ENCODE measurements around the gene TRIM17.

The TRIM17 gene

DNA sequence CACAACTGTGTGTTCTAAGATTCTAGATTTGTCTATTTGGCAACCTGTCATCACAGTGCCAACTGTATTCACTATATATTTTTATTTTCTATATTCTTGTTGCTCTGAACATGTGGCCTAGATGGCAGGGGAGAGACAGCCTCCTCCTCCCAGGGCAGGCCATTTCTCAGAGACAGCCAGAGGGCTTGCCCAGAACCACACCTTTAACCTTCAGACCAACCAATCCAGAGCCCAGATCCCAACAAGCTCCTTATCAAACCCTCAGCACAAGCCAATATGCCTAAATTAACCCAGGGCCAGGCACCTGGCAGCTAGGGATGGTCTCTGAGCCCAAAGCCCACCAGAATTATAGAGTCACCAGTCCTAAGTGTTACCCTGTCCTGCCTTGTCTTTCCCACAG lies 29.3 kb downstream of the TRIM17 start:
- peaks cover 3% of the 10 kb centered on the region; the same call in 1 of the 2 replicates for H3K36me3 ChIP-seq (ENCODE audit: insufficient read depth, low read length)
- H3K9me3 ChIP-seq (ENCODE audit: low read length): no peaks in the 10 kb centered on the region
- H3K9me2 ChIP-seq (ENCODE audit: low read depth, low read length): no peaks in the 10 kb centered on the region
- no peaks in the 10 kb centered on the region for H3K79me2 ChIP-seq (ENCODE audit: insufficient read depth, low read length)
- no peak overlapping the region for H3K9ac ChIP-seq (ENCODE audit: low read length)
- no peak for TF ChIP-seq EZH2 (IDR thresholded peaks at IDR 0.05; ENCODE audit: borderline replicate concordance, low read length)
- TF ChIP-seq, protein P1, sequence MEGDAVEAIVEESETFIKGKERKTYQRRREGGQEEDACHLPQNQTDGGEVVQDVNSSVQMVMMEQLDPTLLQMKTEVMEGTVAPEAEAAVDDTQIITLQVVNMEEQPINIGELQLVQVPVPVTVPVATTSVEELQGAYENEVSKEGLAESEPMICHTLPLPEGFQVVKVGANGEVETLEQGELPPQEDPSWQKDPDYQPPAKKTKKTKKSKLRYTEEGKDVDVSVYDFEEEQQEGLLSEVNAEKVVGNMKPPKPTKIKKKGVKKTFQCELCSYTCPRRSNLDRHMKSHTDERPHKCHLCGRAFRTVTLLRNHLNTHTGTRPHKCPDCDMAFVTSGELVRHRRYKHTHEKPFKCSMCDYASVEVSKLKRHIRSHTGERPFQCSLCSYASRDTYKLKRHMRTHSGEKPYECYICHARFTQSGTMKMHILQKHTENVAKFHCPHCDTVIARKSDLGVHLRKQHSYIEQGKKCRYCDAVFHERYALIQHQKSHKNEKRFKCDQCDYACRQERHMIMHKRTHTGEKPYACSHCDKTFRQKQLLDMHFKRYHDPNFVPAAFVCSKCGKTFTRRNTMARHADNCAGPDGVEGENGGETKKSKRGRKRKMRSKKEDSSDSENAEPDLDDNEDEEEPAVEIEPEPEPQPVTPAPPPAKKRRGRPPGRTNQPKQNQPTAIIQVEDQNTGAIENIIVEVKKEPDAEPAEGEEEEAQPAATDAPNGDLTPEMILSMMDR (IDR thresholded peaks at IDR 0.05; ENCODE audit: low read length): no peak
- H3F3A ChIP-seq (ENCODE audit: insufficient read depth, low read length): no peaks in the 10 kb centered on the region
- H3K27me3 ChIP-seq (ENCODE audit: insufficient read depth, low read length): peaks cover 3% of the 10 kb centered on the region; the same call in 1 of the 2 replicates
- no peaks in the 10 kb centered on the region for H4K20me1 ChIP-seq (ENCODE audit: insufficient read depth, low read length)
- no peak overlapping the region for H3K4me2 ChIP-seq (ENCODE audit: low read length)
- no peak overlapping the region for H3K27ac ChIP-seq (ENCODE audit: low read depth, low read length, poor library complexity, severe bottlenecking)
- no peak overlapping the region for H3K4me3 ChIP-seq (ENCODE audit: low read depth, low read length, poor library complexity, severe bottlenecking)
- H3K4me1 ChIP-seq (ENCODE audit: insufficient read depth, low read length, severe bottlenecking): no peaks in the 10 kb centered on the region
- H2AFZ ChIP-seq (ENCODE audit: low read length): no peak overlapping the region

DNA sequence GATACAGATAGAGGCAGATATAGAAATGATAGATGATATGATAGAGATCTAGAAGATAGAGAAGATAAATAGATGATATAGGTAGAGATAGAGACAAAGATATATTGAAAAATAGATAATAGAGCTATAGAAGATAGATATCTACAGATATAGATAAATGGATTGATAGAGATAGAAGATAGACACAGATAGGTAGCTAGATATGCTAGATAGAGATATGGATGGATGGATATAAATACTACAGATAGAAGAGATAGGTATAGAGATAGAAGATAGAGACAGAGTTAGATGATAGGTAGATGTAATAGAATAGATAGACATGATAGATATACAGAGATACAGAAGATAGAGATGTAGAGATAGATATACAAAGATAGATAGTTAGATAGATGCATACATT lies 31.4 kb downstream of the TRIM17 start:
- no peaks in the 10 kb centered on the region for H3K36me3 ChIP-seq (ENCODE audit: insufficient read depth, low read length)

DNA sequence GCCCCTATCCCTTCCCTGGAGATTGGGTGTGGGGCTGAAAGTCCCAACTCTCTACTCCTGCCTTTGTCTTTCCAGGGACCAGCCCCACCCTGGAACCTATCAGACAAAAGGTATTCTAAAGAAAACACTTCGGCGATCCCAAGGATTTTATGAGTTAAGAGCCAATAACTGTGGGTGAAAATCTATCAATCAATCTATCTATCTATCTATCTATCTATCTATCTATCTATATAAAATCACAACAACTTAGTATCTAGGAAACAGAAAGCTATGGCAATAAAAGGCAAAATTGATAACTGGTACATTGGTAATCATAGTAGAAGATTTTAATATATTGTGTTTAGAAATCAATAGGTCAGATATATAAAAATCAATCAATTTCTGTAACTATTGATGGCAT lies 32.9 kb downstream of the TRIM17 start:
- no peaks in the 10 kb centered on the region for H3K4me1 ChIP-seq (ENCODE audit: insufficient read depth, low read length, severe bottlenecking)
- no peaks in the 10 kb centered on the region for H3K9me3 ChIP-seq (ENCODE audit: low read length)
- H3K36me3 ChIP-seq (ENCODE audit: insufficient read depth, low read length): no peaks in the 10 kb centered on the region
- H3K4me3 ChIP-seq (ENCODE audit: low read depth, low read length, poor library complexity, severe bottlenecking): no peak overlapping the region
- no peaks in the 10 kb centered on the region for H3F3A ChIP-seq (ENCODE audit: insufficient read depth, low read length)
- H3K4me2 ChIP-seq (ENCODE audit: low read length): no peak overlapping the region
- H3K27me3 ChIP-seq (ENCODE audit: insufficient read depth, low read length): peaks cover 3% of the 10 kb centered on the region; the same call in 1 of the 2 replicates
- H3K27ac ChIP-seq (ENCODE audit: low read depth, low read length, poor library complexity, severe bottlenecking): no peak overlapping the region
- no peaks in the 10 kb centered on the region for H3K79me2 ChIP-seq (ENCODE audit: insufficient read depth, low read length)
- H3K9me2 ChIP-seq (ENCODE audit: low read depth, low read length): no peaks in the 10 kb centered on the region
- no peak overlapping the region for H2AFZ ChIP-seq (ENCODE audit: low read length)
- TF ChIP-seq, protein P1 (IDR thresholded peaks at IDR 0.05; ENCODE audit: low read length): no peak
- TF ChIP-seq EZH2 (IDR thresholded peaks at IDR 0.05; ENCODE audit: borderline replicate concordance, low read length): no peak
- H4K20me1 ChIP-seq (ENCODE audit: insufficient read depth, low read length): no peaks in the 10 kb centered on the region
- no peak overlapping the region for H3K9ac ChIP-seq (ENCODE audit: low read length)

More for the DNA sequence above, 31.4 kb downstream of the TRIM17 start:
- no peak overlapping the region for H2AFZ ChIP-seq (ENCODE audit: low read length)
- no peaks in the 10 kb centered on the region for H3K79me2 ChIP-seq (ENCODE audit: insufficient read depth, low read length)
- TF ChIP-seq, protein P1 (IDR thresholded peaks at IDR 0.05; ENCODE audit: low read length): no peak
- TF ChIP-seq EZH2 (IDR thresholded peaks at IDR 0.05; ENCODE audit: borderline replicate concordance, low read length): no peak
- H4K20me1 ChIP-seq (ENCODE audit: insufficient read depth, low read length): no peaks in the 10 kb centered on the region
- no peaks in the 10 kb centered on the region for H3K9me3 ChIP-seq (ENCODE audit: low read length)
- H3F3A ChIP-seq (ENCODE audit: insufficient read depth, low read length): no peaks in the 10 kb centered on the region
- no peak overlapping the region for H3K9ac ChIP-seq (ENCODE audit: low read length)
- no peaks in the 10 kb centered on the region for H3K4me1 ChIP-seq (ENCODE audit: insufficient read depth, low read length, severe bottlenecking)
- no peak overlapping the region for H3K27ac ChIP-seq (ENCODE audit: low read depth, low read length, poor library complexity, severe bottlenecking)
- no peak overlapping the region for H3K4me3 ChIP-seq (ENCODE audit: low read depth, low read length, poor library complexity, severe bottlenecking)
- peaks cover 3% of the 10 kb centered on the region; the same call in 1 of the 2 replicates for H3K27me3 ChIP-seq (ENCODE audit: insufficient read depth, low read length)
- H3K4me2 ChIP-seq (ENCODE audit: low read length): no peak overlapping the region
- H3K9me2 ChIP-seq (ENCODE audit: low read depth, low read length): no peaks in the 10 kb centered on the region
